HG03039 (cell line): Measurements from ENCODE around the gene MB.
"Not testable (repeated sequence)": the region's sequence is repeated elsewhere in the genome, so short reads cannot be mapped to it uniquely, and the experiment has no call there.

Experiments
- ATAC-seq: cut with Tn5 transposase; IDR thresholded peaks from one replicate; pipeline ENCODE4 v1.9.1; 2021; ENCODE audit warnings: mild to moderate bottlenecking, moderate library complexity; ENCODE audit not compliant: unreplicated experiment

MB gene

DNA sequence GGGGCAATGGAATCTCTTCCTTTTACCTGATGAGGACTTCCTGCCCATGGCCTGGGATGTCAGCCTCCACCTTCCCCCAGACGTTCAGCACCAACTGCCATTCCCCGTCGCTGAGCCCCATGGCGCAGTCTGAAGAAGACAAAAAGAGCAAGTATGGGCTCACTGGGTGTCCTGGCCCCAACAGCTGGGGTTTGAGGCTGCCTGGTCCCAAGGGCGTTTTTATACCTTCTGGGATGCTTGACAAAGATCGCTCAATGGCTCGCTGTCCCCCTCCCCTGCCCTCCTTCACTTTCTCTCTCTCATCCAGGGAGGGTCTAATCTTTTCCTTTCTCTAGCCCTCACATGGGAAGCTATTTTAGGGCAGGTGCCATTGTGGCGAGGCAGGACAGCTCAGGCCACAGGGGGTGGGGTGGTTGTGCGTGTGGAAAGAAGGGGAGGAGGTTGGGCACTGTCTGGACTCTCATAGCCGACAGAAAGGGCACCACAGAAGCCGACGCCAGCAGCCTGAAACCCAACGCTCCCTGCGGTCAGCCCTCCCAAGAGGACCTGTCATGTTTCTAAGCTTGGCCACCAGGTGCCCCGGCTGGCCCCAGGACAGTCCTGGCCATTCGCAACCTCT lies at the start of gene MB:
Gene MB, minus strand, starts transcription at position 193 of the 619 bp plus-strand sequence. Its CDS starts 72 bp downstream, at position 121.
- no peak for ATAC-seq

DNA sequence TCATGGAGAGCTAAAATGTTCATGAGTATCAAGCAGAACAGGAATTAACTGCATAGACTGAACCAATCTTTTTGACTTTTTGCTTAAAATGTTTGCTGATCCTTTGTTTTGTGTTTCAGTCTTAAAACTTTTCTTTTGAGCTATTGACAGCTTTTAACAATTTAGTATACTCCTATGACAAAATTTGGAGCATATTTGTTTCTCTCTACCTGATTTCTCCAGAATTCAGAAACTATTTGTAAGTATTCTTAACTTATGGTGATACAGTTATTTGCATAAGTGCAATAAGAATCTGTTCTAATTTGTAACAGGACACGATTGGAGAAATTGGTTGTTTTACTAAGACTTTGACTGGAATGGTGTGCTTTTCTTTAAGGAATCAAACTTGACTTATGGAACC lies 49.6 kb upstream of the MB start:
- not testable (repeated sequence) for ATAC-seq

DNA sequence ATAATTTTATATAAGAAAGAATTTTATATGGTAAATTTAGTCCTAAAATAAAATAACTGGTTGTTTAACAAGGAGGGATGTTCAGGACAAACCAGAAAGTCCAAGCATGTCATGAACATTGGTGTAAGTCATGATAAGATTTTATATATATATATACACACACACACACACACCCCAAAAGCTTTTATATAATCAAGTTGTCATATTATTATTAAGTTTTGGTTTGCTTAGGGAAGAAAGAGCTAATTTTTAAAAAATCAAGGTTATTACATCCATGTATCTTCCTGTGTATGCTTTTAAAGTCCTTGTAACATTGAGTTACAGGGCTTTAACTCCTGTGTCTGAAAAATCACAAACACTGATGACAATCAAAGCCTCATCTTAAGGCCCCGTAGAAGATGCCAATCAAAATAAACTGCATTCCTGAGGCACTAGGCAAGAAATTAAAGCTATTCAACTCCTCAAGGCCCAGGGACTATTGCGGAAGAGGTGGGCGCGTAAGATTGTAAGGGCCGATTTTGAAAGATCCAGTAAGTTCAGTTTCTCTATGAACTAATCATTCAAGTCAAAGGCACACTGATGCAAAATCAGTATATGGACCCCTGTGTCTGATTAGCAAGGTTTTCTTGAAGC lies 47.9 kb upstream of the MB start:
- ATAC-seq = no peak

GRCh38 chr22:35663371-35663770 lies 46.2 kb upstream of the MB start:
- no peak for ATAC-seq

GRCh38 chr22:35662914-35663313 lies 45.8 kb upstream of the MB start:
- no peak for ATAC-seq

- ATAC-seq = no peak
Observed at GRCh38 chr22:35661464-35661863, 44.3 kb upstream of the MB start.

- no peak for ATAC-seq
Observed at GRCh38 chr22:35660291-35661127, 43.4 kb upstream of the MB start.

DNA sequence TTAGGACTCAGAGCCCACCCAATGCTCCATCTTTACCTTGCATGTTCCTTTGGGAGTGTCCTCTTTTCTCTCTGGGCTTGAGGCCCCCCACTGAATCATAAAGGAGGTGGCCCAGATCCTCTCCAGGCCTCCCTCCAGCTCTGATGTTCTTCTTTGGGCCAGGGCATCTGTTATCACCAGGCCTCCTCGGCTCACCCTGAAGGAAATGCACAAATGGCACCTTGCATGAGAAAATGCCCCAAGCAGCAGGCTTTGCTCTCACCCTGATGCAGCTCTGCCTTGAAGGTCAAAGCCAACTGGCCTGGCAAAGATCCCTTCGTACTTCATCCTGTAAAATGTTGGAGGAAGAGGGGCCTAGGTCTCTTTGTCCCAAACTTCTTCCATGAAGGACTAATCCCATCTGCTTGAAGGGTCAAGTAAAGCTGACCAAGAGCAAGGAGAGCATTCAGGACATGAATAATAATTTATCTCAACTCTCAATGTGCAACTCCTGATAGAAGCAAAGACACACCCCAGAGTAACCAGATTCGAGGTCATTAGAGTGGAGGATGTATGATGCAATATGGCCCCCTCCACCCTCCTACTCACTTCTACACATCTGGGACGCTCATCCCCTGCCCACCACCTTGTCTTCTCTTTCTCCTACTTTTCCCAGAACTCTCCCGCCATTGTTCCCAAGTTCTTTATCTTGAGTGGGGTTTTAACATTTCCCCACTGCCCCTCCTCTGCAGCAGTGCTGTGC lies 40.6 kb upstream of the MB start:
- ATAC-seq = no peak

DNA sequence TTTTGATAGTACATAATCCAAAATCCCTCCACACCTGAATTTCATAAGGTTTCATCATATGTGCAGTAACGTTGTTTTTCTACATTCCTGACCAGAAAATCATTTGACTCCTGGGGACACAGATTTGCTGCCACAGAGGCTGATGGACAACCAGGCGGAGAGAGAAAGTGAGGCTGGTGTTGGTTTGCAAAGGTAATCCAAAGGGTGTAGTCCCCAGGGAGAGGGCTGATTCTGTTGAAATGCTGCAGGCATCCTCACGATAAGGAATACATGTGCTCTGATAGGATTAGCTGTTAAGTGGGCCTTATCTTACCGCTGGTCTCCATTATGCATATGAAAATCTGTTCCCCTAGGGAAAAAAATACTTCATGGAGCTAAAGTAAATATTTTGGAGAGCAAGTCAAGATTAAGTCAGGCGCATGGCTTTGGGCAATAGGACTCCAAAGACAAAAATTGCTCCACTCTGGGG lies 39.2 kb upstream of the MB start:
- no peak for ATAC-seq

DNA sequence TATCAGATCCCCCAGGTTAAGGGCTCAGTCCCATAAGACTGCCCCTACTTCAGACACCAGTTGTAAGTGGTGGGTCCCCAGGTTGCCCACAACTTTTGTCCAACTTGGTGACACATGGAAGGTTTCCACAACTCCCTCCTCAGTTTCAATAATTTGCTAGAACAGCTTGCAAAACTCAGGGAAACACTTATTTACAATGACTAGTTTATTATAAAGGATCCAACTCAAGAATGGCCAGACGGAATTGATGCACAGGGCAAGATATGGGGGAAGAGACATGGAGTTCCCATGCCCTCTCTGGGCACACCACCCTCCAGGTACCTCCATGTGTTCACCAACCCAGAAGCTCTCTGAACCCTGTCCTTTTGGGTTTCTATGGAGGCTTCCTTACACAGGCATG lies 36.7 kb upstream of the MB start:
- no peak for ATAC-seq

- ATAC-seq = no peak
Observed at GRCh38 chr22:35651085-35651484, 34.0 kb upstream of the MB start.

- no peak for ATAC-seq
Observed at GRCh38 chr22:35649636-35650250, 32.6 kb upstream of the MB start.

GRCh38 chr22:35649026-35649553 lies 32.0 kb upstream of the MB start:
- no peak for ATAC-seq

DNA sequence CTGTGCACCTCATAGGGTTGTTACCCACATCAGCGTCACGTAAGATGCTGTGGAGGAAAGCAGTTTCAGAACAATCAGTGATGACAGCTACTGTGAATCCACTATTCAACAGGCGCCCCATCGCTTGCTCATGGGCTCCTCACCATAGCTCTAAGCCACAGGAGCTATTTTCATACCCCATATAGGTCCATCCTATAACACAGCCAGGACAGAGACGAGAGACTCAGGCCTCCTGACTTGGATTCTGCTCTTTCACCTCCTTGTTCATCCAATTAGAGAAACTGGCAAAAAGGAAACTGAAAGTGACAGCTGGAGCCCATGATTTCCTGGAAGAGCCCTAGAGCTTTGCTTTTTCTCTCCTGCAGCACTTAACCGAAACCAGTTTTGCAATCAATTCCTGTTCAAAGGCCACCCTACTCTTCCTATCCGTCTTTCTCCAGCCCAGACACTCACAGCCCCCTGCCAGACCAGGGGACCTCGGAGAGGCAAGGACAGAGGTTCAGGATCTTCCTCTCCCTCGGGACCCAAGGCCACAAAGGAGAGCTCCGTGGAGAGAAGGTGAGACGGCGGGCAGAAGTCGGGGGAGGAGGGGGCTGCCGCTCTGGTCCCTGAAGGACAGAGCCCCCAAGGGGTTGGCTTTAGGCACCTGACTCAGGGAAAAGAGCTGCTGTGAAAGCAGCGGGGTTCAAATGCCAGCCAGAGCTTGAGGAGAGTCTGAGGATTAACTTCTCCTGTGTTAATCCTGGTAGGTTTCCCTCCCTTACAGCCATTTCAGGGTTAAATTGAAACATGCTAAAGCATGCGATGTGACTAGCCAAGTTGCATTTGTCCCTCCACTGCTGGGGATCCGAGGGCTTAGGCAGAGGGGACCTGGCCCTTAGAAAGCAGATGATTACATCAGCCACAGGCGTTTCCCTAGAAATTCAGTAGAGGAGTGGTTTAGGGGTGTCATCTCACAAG lies 31.2 kb upstream of the MB start, which contains the start of gene APOL6:
Gene APOL6, plus strand, starts transcription at position 381 of the 960 bp plus-strand sequence. CDS start 7,980 bp downstream, outside the sequence.
- ATAC-seq = no peak

- ATAC-seq = no peak
Observed at GRCh38 chr22:35645646-35646045, 28.5 kb upstream of the MB start.

DNA sequence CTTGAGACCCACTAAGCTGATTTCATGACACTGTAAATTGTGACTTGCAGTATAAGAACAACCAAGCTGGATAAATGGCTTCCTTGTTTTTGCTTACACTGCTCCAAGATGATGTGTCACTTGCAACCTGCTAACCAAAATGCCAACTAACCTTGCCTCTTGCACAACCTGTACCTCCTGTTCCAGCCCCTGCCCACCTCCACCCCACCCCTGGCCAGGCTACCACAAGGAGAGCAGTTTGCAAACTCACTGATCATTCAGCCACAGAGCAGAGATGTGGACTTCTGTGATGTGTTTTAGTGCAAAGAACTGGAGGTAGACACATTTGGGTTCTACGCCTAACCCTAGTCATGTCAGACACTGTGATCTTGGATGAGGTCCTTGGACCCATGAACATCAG lies 26.9 kb upstream of the MB start:
- ATAC-seq = no peak

DNA sequence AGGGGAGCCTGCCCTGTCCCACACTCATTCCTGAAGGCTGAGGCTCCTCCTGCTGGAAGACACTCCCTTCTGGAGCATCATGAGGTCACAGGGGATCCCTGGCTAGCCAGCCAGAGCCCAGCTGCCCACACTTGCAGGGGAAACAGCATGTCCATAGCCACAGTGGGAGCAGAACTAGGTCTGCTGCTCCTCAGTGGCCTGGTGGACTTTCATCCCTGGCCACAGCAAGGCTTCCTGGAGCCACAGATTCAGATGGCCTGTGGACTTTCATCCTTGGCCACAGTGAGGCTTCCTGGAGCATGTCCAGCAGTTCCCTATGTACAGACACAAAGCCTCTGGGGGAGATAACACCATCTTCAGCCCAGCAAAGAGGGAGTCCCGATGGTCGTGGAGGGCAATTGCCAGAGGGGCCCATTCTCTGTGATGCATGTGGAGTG lies 25.2 kb upstream of the MB start:
- no peak for ATAC-seq

- ATAC-seq = no peak
Observed at GRCh38 chr22:35641494-35642120, 24.5 kb upstream of the MB start.

- no peak for ATAC-seq
Observed at GRCh38 chr22:35638410-35638809, 21.3 kb upstream of the MB start.
